K562 (cell line): Measurements from ENCODE around the gene ANKS3. TPM values are rescaled to one million over a fixed set of nuclear protein-coding genes. Genes with fewer than 3 reads are reported as not detected.

Experiments
- ARID2 ChIP-seq: fragments of 450-650 bp; IDR thresholded peaks from 2 replicates; pipeline ENCODE4 v1.6.1; 2017; ENCODE audit warnings: antibody characterized with exemption, mild to moderate bottlenecking
- BHLHE40 ChIP-seq: IDR thresholded peaks from 2 replicates; pipeline ENCODE4 v1.6.1; 2011; ENCODE audit warnings: low read length, improper control_type of control experiment
- ZNF311 ChIP-seq: fragments of 250-450 bp; sonication (Bioruptor Pico); IDR thresholded peaks from 2 replicates; pipeline ENCODE4 v1.4.0; 2020; ENCODE audit warnings: mild to moderate bottlenecking, moderate library complexity
- ZNF436 ChIP-seq: fragments of 250-450, 450-650 bp; sonication (Bioruptor Pico); formaldehyde crosslinking; IDR thresholded peaks from 2 replicates; pipeline ENCODE4 v1.7.0; 2020; ENCODE audit warnings: mild to moderate bottlenecking
- ZNF561 ChIP-seq: fragments of 450-650 bp; formaldehyde crosslinking; conservative IDR thresholded peaks from 2 replicates; pipeline ENCODE4 v1.4.0; 2020; ENCODE audit warnings: mild to moderate bottlenecking, moderate library complexity
- ZNF589 ChIP-seq: fragments of 200-800 bp; sonication (Bioruptor generic); IDR thresholded peaks from 2 replicates; pipeline ENCODE4 v1.6.1; 2016; ENCODE audit warnings: low read depth, missing genetic modification characterization, missing compliant biosample characterization
- ZSCAN29 ChIP-seq: fragments of 450-650 bp; IDR thresholded peaks from 2 replicates; pipeline ENCODE4 v1.6.1; 2017
- polyA plus RNA-seq, 8 experiments: library from polyadenylated mRNA; depleted of rRNA in 4 of 8; stranded (reverse) in 5 of 8; unstranded in 3 of 8; fragments of >200 nt; fragmentation: Nextera tagmentation in 2 of 8; fragmentation: Illumina TruSeq in 1 of 8; extraction: Ambion mirVana in 2 of 8; extraction: Trizol in 1 of 8; gene quantifications; 2 replicates each; pipeline versions ENCODE4 v1.2.1 to v1.2.3, GENCODE V29; 2011 to 2014; ENCODE audit warnings: inconsistent platforms in 1 of 8, missing spikeins in 1 of 8
- total RNA-seq, 7 experiments: library from RNA; depleted of rRNA in 6 of 7; stranded (reverse); fragments of >200 nt in 6 of 7; fragmentation: Illumina TruSeq in 2 of 7; extraction: Trizol in 2 of 7; gene quantifications; 2 replicates each; pipeline versions ENCODE4 v1.2.1 to v1.2.3, GENCODE V29; 2011 to 2021; ENCODE audit warnings: low replicate concordance in 1 of 7
- TF ChIP-seq, protein P1 (sequence below): fragments of 450-650 bp; IDR thresholded peaks from 2 replicates; pipeline ENCODE4 v1.6.1; 2016; ENCODE audit warnings: mild to moderate bottlenecking, moderate library complexity
- TF ChIP-seq, protein P2 (sequence below): fragments of 450-650 bp; IDR thresholded peaks from 2 replicates; pipeline ENCODE4 v1.6.1; 2017; ENCODE audit warnings: antibody characterized with exemption, mild to moderate bottlenecking
- TF ChIP-seq, protein P3 (sequence below): sonication (generic); formaldehyde crosslinking; IDR thresholded peaks from 2 replicates; pipeline ENCODE4 v1.8.0; 2023; ENCODE audit warnings: mild to moderate bottlenecking, missing genetic modification reagents

Gene ANKS3
- total and polyA plus RNA-seq, 9 of the 15 experiments (the other 6 are each of a cell fraction or from before 2014, with no cell fraction given), result 0.43 to 25.7 (median 14.8) TPM

DNA sequence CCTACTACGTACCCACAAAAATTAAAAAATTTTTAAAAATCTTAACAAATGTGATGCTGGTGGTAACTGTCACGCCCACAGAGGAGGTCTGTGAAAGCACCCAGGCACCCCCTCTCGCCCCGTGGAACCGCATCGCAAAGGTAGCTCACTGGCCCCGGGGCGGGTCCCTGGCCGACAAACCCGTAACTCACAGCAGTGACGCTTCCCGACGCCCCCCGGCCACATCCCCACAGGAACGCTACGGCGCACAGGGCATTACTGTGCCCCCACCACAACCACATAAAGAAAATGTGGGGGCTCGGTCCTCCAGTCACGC lies 366 bp downstream of the ANKS3 start (continued):
- TF ChIP-seq, protein P1, sequence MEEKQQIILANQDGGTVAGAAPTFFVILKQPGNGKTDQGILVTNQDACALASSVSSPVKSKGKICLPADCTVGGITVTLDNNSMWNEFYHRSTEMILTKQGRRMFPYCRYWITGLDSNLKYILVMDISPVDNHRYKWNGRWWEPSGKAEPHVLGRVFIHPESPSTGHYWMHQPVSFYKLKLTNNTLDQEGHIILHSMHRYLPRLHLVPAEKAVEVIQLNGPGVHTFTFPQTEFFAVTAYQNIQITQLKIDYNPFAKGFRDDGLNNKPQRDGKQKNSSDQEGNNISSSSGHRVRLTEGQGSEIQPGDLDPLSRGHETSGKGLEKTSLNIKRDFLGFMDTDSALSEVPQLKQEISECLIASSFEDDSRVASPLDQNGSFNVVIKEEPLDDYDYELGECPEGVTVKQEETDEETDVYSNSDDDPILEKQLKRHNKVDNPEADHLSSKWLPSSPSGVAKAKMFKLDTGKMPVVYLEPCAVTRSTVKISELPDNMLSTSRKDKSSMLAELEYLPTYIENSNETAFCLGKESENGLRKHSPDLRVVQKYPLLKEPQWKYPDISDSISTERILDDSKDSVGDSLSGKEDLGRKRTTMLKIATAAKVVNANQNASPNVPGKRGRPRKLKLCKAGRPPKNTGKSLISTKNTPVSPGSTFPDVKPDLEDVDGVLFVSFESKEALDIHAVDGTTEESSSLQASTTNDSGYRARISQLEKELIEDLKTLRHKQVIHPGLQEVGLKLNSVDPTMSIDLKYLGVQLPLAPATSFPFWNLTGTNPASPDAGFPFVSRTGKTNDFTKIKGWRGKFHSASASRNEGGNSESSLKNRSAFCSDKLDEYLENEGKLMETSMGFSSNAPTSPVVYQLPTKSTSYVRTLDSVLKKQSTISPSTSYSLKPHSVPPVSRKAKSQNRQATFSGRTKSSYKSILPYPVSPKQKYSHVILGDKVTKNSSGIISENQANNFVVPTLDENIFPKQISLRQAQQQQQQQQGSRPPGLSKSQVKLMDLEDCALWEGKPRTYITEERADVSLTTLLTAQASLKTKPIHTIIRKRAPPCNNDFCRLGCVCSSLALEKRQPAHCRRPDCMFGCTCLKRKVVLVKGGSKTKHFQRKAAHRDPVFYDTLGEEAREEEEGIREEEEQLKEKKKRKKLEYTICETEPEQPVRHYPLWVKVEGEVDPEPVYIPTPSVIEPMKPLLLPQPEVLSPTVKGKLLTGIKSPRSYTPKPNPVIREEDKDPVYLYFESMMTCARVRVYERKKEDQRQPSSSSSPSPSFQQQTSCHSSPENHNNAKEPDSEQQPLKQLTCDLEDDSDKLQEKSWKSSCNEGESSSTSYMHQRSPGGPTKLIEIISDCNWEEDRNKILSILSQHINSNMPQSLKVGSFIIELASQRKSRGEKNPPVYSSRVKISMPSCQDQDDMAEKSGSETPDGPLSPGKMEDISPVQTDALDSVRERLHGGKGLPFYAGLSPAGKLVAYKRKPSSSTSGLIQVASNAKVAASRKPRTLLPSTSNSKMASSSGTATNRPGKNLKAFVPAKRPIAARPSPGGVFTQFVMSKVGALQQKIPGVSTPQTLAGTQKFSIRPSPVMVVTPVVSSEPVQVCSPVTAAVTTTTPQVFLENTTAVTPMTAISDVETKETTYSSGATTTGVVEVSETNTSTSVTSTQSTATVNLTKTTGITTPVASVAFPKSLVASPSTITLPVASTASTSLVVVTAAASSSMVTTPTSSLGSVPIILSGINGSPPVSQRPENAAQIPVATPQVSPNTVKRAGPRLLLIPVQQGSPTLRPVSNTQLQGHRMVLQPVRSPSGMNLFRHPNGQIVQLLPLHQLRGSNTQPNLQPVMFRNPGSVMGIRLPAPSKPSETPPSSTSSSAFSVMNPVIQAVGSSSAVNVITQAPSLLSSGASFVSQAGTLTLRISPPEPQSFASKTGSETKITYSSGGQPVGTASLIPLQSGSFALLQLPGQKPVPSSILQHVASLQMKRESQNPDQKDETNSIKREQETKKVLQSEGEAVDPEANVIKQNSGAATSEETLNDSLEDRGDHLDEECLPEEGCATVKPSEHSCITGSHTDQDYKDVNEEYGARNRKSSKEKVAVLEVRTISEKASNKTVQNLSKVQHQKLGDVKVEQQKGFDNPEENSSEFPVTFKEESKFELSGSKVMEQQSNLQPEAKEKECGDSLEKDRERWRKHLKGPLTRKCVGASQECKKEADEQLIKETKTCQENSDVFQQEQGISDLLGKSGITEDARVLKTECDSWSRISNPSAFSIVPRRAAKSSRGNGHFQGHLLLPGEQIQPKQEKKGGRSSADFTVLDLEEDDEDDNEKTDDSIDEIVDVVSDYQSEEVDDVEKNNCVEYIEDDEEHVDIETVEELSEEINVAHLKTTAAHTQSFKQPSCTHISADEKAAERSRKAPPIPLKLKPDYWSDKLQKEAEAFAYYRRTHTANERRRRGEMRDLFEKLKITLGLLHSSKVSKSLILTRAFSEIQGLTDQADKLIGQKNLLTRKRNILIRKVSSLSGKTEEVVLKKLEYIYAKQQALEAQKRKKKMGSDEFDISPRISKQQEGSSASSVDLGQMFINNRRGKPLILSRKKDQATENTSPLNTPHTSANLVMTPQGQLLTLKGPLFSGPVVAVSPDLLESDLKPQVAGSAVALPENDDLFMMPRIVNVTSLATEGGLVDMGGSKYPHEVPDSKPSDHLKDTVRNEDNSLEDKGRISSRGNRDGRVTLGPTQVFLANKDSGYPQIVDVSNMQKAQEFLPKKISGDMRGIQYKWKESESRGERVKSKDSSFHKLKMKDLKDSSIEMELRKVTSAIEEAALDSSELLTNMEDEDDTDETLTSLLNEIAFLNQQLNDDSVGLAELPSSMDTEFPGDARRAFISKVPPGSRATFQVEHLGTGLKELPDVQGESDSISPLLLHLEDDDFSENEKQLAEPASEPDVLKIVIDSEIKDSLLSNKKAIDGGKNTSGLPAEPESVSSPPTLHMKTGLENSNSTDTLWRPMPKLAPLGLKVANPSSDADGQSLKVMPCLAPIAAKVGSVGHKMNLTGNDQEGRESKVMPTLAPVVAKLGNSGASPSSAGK, result no peak
- TF ChIP-seq ZSCAN29 (peak; percentile 60; the same call in 1 of the 2 replicates), ARID2 (no peak), ZNF311 (CRISPR knock-in tag) (no peak), ZNF561 (no peak), BHLHE40 (no peak), ZNF589 (CRISPR knock-in tag) (no peak), ZNF436 (CRISPR knock-in tag) (no peak)
- TF ChIP-seq, protein P2, sequence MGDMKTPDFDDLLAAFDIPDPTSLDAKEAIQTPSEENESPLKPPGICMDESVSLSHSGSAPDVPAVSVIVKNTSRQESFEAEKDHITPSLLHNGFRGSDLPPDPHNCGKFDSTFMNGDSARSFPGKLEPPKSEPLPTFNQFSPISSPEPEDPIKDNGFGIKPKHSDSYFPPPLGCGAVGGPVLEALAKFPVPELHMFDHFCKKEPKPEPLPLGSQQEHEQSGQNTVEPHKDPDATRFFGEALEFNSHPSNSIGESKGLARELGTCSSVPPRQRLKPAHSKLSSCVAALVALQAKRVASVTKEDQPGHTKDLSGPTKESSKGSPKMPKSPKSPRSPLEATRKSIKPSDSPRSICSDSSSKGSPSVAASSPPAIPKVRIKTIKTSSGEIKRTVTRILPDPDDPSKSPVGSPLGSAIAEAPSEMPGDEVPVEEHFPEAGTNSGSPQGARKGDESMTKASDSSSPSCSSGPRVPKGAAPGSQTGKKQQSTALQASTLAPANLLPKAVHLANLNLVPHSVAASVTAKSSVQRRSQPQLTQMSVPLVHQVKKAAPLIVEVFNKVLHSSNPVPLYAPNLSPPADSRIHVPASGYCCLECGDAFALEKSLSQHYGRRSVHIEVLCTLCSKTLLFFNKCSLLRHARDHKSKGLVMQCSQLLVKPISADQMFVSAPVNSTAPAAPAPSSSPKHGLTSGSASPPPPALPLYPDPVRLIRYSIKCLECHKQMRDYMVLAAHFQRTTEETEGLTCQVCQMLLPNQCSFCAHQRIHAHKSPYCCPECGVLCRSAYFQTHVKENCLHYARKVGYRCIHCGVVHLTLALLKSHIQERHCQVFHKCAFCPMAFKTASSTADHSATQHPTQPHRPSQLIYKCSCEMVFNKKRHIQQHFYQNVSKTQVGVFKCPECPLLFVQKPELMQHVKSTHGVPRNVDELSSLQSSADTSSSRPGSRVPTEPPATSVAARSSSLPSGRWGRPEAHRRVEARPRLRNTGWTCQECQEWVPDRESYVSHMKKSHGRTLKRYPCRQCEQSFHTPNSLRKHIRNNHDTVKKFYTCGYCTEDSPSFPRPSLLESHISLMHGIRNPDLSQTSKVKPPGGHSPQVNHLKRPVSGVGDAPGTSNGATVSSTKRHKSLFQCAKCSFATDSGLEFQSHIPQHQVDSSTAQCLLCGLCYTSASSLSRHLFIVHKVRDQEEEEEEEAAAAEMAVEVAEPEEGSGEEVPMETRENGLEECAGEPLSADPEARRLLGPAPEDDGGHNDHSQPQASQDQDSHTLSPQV, result 0 out of 2 replicates have a peak, but pooled peaks have one; percentile 17
- TF ChIP-seq, protein P3, sequence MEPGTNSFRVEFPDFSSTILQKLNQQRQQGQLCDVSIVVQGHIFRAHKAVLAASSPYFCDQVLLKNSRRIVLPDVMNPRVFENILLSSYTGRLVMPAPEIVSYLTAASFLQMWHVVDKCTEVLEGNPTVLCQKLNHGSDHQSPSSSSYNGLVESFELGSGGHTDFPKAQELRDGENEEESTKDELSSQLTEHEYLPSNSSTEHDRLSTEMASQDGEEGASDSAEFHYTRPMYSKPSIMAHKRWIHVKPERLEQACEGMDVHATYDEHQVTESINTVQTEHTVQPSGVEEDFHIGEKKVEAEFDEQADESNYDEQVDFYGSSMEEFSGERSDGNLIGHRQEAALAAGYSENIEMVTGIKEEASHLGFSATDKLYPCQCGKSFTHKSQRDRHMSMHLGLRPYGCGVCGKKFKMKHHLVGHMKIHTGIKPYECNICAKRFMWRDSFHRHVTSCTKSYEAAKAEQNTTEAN (CRISPR knock-in tag), result no peak
